GM12892 (cell line): ENCODE measurements around the gene GHDC.

Experiments
- POLR2A ChIP-seq: IDR thresholded peaks from 2 replicates; pipeline ENCODE4 v1.6.1; 2011; ENCODE audit warnings: low read depth, low read length, control low read depth
- POLR2AphosphoS5 ChIP-seq: IDR thresholded peaks from 2 replicates; pipeline ENCODE4 v1.6.1; 2011; ENCODE audit warnings: low read depth, low read length, control low read depth

DNA sequence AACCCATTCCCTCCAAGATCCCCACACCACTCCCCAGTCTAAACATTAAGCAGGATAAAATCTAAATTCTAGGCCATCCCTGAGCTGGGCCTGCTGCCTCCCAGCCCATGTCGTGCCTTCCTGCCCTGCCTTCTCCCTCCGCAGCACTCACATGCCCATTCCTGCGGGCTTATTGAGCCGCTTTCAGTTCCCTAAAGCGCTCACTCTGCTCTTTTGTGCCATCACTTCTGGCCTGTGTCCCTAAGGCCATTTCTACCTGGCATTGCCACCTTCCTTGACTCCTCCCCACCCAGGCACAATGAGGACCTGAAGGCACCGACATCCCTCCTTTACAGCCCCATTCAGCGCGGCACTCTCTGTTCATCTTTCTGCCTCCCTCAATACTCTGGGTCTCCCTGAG, 26.5 kb downstream of the GHDC start:
- no peak for TF ChIP-seq POLR2A
- TF ChIP-seq POLR2AphosphoS5 = no peak
